Tibial nerve (tissue), 4 donors: ENCODE data around the gene CBL. TPM values are rescaled to one million over a fixed set of nuclear protein-coding genes. Genes with fewer than 3 reads are reported as not detected.

Source experiments
- DNase-seq, 2 donors: peaks; one replicate each; pipeline ENCODE4 v3.0.0-alpha.2; 2019; ENCODE audit warnings: low spot score in 2 of 2
- H3K27ac ChIP-seq, 4 donors: fragments of 200-600 bp; sonication (generic) in 3 of 4; one replicate each; pipeline ENCODE4 v1.5.1; 2017 to 2019; ENCODE audit warnings: mild to moderate bottlenecking in 1 of 4
- H3K27me3 ChIP-seq, 2 donors: fragments of 200-600 bp; sonication (generic) in 1 of 2; one replicate each; pipeline versions ENCODE4 v1.5.1 to v1.6.0; 2017 to 2019
- H3K36me3 ChIP-seq, 3 donors: fragments of 200-600 bp; sonication (generic); one replicate each; pipeline ENCODE4 v1.5.1; 2018 to 2019
- H3K4me1 ChIP-seq, 4 donors: fragments of 200-600 bp; sonication (generic) in 3 of 4; one replicate each; pipeline ENCODE4 v1.5.1; 2017 to 2019
- H3K4me3 ChIP-seq, 4 donors: fragments of 200-600 bp; sonication (generic) in 3 of 4; one replicate each; pipeline ENCODE4 v1.5.1; 2017 to 2019; ENCODE audit warnings: mild to moderate bottlenecking in 1 of 4, moderate library complexity in 1 of 4
- H3K9me3 ChIP-seq, 4 donors: fragments of 200-600 bp; sonication (generic) in 3 of 4; one replicate each; pipeline ENCODE4 v1.5.1; 2017 to 2019
- CTCF ChIP-seq, 5 experiments: fragments of 200-600 bp in 3 of 5; fragments of 450-650 bp in 2 of 5; sonication (generic) in 3 of 5; IDR thresholded peaks; one replicate each; pipeline ENCODE4 v1.5.1; 2016 to 2019; ENCODE audit warnings: antibody characterized with exemption in 5 of 5, mild to moderate bottlenecking in 3 of 5, moderate library complexity in 2 of 5
- EP300 ChIP-seq, 2 donors: sonication (generic); formaldehyde crosslinking; IDR thresholded peaks; one replicate each; pipeline ENCODE4 v1.6.1; 2017; ENCODE audit warnings: antibody characterized with exemption in 2 of 2, mild to moderate bottlenecking in 1 of 2
- POLR2A ChIP-seq, 2 donors: fragments of 450-650 bp; IDR thresholded peaks; one replicate each; pipeline ENCODE4 v1.6.1; 2017; ENCODE audit warnings: antibody characterized with exemption in 2 of 2, mild to moderate bottlenecking in 2 of 2, moderate library complexity in 2 of 2
- WGBS, 2 donors: methylation state at CpG; one replicate each; pipeline ENCODE4 v1.1.5; 2018; 5-methylcytosine and 5-hydroxymethylcytosine counted together
- total RNA-seq, 4 donors: library from RNA; depleted of rRNA; stranded (reverse); fragments of >200 nt; gene quantifications; one replicate each; pipeline ENCODE4 v1.1.0, GENCODE V29; 2016

The CBL gene
- total RNA-seq, 4 donors from 2014 or later = 14.2 to 19.2 (median 16.0) TPM

- H3K4me3 ChIP-seq = peak overlapping the region; percentile 60 to 71 (median 65)
- H3K9me3 ChIP-seq = no peaks in the 10 kb centered on the region
- H3K36me3 ChIP-seq = peaks cover 0 to 19% (median under 1%) of the 10 kb centered on the region in 3 donors
- peak overlapping the region; percentile 87 to 96 (median 93) for H3K27ac ChIP-seq
- no peak for DNase-seq
- H3K27me3 ChIP-seq = peaks cover 0 to 31% of the 10 kb centered on the region in 2 donors
- WGBS, 2 donors = 0 to 1% methylated on average over 9 to 29 of the region's 46 CpGs
- no peak for TF ChIP-seq CTCF (IDR thresholded peaks at IDR 0.05)
- TF ChIP-seq POLR2A (IDR thresholded peaks at IDR 0.05) = no peak
- no peak for TF ChIP-seq EP300 (IDR thresholded peaks at IDR 0.05)
- H3K4me1 ChIP-seq = peaks cover 0 to 76% (median 51%) of the 10 kb centered on the region in 4 donors
Observed at GRCh38 chr11:119316016-119316728, 110.0 kb downstream of the CBL start.

DNA sequence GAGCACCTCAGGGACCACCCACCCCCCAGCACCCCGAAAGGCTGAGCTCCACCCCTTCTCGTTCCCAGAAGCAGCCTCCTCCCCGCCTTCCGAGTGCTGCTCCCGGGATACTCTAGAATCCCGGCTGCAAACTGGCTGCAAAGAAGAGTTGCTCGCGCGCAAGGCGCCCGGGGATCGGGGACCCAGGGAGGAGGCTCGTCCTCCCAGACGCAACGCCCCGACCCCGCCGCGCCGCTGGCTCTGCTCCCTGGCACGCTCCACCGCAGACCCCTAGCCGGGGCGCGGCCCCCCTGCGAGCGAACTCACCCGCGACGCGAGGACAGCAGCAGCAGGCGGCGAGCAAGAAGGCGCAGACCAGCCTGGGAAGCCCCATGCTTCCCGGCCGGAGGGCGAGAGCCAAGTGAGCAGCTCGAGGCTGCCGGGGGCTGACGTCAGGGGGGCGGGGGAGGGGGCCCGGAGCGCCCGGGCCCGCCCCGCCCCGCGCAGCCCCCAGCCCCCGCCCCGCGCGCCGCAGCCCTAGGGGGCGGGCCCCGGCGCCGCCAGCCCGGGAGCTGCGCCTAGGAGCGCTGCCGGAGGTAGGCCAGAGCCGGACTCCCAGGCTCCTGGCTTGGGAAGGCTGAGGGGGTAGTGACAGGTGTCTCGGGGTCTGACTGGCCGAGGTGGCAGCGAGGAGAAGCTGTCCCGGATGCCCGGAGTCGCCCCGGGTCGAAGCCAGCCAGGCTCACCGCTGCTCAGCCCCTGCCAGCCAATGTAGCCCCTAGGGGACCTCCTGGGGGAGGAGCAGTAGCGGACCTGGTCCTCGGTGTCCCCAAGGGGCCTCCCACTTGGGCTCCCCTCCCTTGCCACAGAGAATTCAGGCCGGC is 110.8 kb downstream of the CBL start, which contains the start of gene MCAM:
Gene MCAM (minus strand): TSS at position 402 of the 863 bp plus-strand sequence. CDS start 29 bp downstream, at position 373.
- WGBS, 2 donors = 1 to 3% methylated on average over 20 to 26 of the region's 74 CpGs
- peak within 1 kb of the TSS; percentile 60 to 71 (median 65) for H3K4me3 ChIP-seq
- H3K9me3 ChIP-seq = no peaks in the 10 kb centered on the region
- DNase-seq = no peak
- TF ChIP-seq CTCF (IDR thresholded peaks at IDR 0.05) = no peak
- TF ChIP-seq EP300 (IDR thresholded peaks at IDR 0.05) = peak in 1 of 2 donors; percentile 81
- peak in 1 of 2 donors; percentile 42 for TF ChIP-seq POLR2A (IDR thresholded peaks at IDR 0.05)
- H3K27ac ChIP-seq = peak within 1 kb of the TSS; percentile 89 to 96 (median 93)
- H3K36me3 ChIP-seq = peaks cover 0 to 11% (median 0%) of the 10 kb centered on the region in 3 donors
- peaks cover 0 to 84% (median 58%) of the 10 kb centered on the region in 4 donors for H3K4me1 ChIP-seq
- peaks cover 0 to 31% of the 10 kb centered on the region in 2 donors for H3K27me3 ChIP-seq

DNA sequence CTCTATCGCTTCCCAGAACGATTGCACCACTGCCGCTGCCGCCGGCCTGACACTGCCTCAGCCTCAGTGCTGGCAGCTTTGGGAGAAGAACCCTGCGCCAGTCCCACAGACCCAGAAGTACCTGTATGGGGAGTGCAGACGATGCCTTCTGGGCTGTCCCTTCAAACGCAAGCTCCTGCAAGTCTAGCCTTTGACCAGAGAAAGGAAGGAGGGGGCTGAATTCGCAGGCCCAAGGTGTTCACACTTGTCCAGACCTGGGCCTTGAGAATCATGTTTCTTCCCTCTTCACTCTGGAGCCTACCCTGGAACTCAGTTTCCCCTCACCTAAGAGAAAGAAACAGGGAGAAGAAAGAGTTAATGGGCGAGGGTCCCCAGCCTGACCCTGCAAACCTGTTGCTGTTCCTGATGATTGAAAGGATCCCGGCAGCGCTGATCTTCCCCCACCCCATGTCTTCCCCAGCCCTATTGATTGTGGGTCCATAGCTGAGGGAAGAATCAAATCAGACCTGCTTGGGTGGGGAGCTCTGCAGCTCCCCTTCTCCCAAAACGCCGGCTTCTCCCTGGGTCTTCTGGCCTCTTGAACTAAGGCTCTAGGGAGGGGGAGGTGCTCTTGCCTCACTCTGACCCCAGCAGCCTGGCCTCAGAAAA is 111.6 kb downstream of the CBL start:
- Histone ChIP-seq H3K9me3 (no peaks in the 10 kb centered on the region), H3K4me3 (peak overlapping the region; percentile 60 to 71 (median 65)), H3K27me3 (peaks cover 0 to 31% of the 10 kb centered on the region in 2 donors), H3K36me3 (peaks cover 0 to 4% (median 0%) of the 10 kb centered on the region in 3 donors), H3K4me1 (peaks cover 0 to 91% (median 60%) of the 10 kb centered on the region in 4 donors), H3K27ac (peak overlapping the region; percentile 89 to 96 (median 93))
- TF ChIP-seq POLR2A (IDR thresholded peaks at IDR 0.05) (peak in 1 of 2 donors; percentile 36), EP300 (IDR thresholded peaks at IDR 0.05) (peak in 1 of 2 donors; percentile 9), CTCF (IDR thresholded peaks at IDR 0.05) (no peak)
- 42 to 61% methylated on average over 6 to 10 of the region's 14 CpGs for WGBS, 2 donors
- DNase-seq = no peak

DNA sequence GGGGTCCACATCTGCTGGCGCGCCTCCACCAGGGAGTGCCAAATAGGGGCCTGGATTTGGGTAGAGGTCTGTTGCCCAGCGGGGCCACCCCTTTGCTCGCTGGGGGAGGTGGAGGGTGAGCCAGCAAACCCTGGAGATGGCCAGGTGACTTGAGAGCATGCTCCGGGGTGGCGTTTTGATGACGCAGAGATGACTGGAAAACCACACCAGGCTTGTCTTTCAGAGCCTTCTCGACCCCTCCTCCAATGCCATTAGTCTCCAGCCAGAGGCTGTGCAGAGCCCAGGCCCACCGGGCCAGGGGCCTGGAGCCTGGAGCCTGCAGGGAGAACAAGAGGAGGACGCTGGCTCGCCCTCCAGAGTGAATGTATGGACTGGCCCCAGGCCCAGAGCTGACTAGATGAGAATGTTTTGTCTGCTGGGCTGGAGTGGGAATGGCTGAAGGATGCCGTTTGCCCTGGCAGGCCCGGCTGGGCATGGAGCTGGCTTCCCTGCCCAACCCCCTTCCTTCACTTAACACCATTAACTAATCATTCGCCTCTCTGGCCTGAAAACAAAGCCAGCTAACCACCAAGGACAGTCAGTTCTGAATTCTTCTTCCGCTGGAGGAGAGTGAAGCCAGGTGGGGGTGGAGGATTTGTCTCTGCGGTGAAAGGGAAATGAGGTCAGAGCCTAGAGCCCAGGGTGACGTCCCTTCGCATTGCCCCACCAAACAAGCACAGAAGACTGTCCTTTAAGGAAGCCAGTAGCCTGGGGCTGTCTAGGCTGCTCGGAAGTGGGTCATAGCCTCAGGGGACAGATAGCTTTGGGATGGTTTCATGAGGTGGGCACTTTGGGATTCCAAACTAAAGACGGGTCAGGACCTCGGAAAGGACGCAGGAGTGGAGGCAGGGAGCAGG is 112.3 kb downstream of the CBL start:
- TF ChIP-seq POLR2A (IDR thresholded peaks at IDR 0.05) (no peak), EP300 (IDR thresholded peaks at IDR 0.05) (peak; percentile 11 to 54), CTCF (IDR thresholded peaks at IDR 0.05) (no peak)
- H3K9me3 ChIP-seq = no peaks in the 10 kb centered on the region
- 31 to 36% methylated on average over 21 to 22 of the region's 22 CpGs for WGBS, 2 donors
- H3K36me3 ChIP-seq = no peaks in the 10 kb centered on the region
- no peak for DNase-seq
- H3K4me1 ChIP-seq = peaks cover 0 to 98% (median 60%) of the 10 kb centered on the region in 4 donors
- no peak overlapping the region for H3K4me3 ChIP-seq
- H3K27me3 ChIP-seq = peaks cover 0 to 31% of the 10 kb centered on the region in 2 donors
- H3K27ac ChIP-seq = peak overlapping the region; percentile 89 to 96 (median 93)
